GM13977 (cell line): Measurements from ENCODE around the gene SIAH1.

Source experiments
- DNase-seq: peaks from one replicate; pipeline ENCODE4 v3.0.0; 2012; ENCODE audit warnings: low spot score
- CTCF ChIP-seq: IDR thresholded peaks from 2 replicates; pipeline ENCODE4 v1.5.1; 2012; ENCODE audit warnings: mild to moderate bottlenecking, control low read depth; ENCODE audit not compliant: insufficient read depth; ENCODE audit errors: extremely low read depth, missing control alignments
- in situ Hi-C: fragments of 300-500 bp; cut with MboI; formaldehyde crosslinking; loops from one replicate; pipeline ENCODE4 v1.12.0; 2022; ENCODE audit warnings: low sequenced_read_pairs, low pct_unique_long_range_greater_than_20kb, mixed read lengths, inconsistent platforms; ENCODE audit not compliant: unreplicated experiment

The SIAH1 gene

GRCh38 chr16:48310908-48311641, 74.1 kb downstream of the SIAH1 start:
- TF ChIP-seq CTCF: no peak
- no peak for DNase-seq
- in situ Hi-C loops: no loop called here
